ENCODE results near the gene SLC44A4.

- TF ChIP-seq EZH2 (IDR thresholded peaks at IDR 0.05) (no peak), POLR2AphosphoS5 (IDR thresholded peaks at IDR 0.05; ENCODE audit: borderline replicate concordance, low read depth, low read length) (peak; percentile 45; the same call in 1 of the 2 replicates)
Observed at GRCh38 chr6:31837369-31838113, 41.3 kb downstream of the SLC44A4 start.
